Testis (tissue), 2 donors: ENCODE data around the gene PRAMEF1.

Source experiments
- POLR2A ChIP-seq: fragments of 450-650 bp; IDR thresholded peaks from one replicate; pipeline ENCODE4 v1.6.1; 2017; ENCODE audit warnings: antibody characterized with exemption, mild to moderate bottlenecking, moderate library complexity
- TF ChIP-seq, protein P1 (sequence below), 3 experiments: fragments of 450-650 bp in 2 of 3; fragments of 200-600 bp in 1 of 3; sonication (generic) in 1 of 3; IDR thresholded peaks; one replicate each; pipeline ENCODE4 v1.5.1; 2016 to 2019; ENCODE audit warnings: antibody characterized with exemption in 3 of 3, mild to moderate bottlenecking in 2 of 3, moderate library complexity in 1 of 3

DNA sequence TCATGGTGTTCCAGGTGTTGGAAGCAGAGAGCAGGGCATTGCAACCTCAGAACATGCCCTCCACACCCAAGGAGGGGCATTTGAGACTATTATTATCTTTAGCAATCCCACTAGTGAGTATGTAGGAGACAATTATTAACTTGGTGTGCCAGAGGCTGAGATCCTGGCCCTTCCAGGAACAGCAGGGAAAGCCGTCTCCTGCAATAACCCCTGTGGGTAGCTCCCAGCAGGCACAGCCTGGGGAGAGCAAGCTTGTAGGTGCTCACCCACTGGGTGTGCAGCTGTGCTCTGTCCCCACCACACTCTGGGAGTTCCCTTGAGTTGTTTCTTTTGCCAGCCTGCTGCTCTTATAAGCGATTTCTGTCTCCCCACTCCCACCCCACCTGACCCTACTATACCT is 34.9 kb upstream of the PRAMEF1 start:
- TF ChIP-seq, protein P1, sequence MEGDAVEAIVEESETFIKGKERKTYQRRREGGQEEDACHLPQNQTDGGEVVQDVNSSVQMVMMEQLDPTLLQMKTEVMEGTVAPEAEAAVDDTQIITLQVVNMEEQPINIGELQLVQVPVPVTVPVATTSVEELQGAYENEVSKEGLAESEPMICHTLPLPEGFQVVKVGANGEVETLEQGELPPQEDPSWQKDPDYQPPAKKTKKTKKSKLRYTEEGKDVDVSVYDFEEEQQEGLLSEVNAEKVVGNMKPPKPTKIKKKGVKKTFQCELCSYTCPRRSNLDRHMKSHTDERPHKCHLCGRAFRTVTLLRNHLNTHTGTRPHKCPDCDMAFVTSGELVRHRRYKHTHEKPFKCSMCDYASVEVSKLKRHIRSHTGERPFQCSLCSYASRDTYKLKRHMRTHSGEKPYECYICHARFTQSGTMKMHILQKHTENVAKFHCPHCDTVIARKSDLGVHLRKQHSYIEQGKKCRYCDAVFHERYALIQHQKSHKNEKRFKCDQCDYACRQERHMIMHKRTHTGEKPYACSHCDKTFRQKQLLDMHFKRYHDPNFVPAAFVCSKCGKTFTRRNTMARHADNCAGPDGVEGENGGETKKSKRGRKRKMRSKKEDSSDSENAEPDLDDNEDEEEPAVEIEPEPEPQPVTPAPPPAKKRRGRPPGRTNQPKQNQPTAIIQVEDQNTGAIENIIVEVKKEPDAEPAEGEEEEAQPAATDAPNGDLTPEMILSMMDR (IDR thresholded peaks at IDR 0.05): no peak
- TF ChIP-seq POLR2A: no peak
